Type B pancreatic cell (in vitro differentiated cells): ENCODE results near the gene GNB4. TPM values are rescaled to one million over a fixed set of nuclear protein-coding genes. Genes with fewer than 3 reads are reported as not detected.

ENCODE experiments used
- DNase-seq: peaks from one replicate; pipeline ENCODE4 v3.0.0; 2021; ENCODE audit warnings: mixed read lengths; ENCODE audit not compliant: unreplicated experiment; ENCODE audit errors: extremely low spot score
- H3K27ac Mint-ChIP-seq: 2 replicates; pipeline ENCODE4 v1.8.0; 2021; ENCODE audit warnings: mild to moderate bottlenecking, mixed read lengths
- H3K27me3 Mint-ChIP-seq: 2 replicates; pipeline ENCODE4 v1.8.0; 2021; ENCODE audit warnings: mixed read lengths
- H3K36me3 Mint-ChIP-seq: 2 replicates; pipeline ENCODE4 v1.8.0; 2021; ENCODE audit warnings: mixed read lengths
- H3K4me1 Mint-ChIP-seq: one replicate; pipeline ENCODE4 v1.8.0; 2021; ENCODE audit warnings: mixed read lengths; ENCODE audit not compliant: unreplicated experiment
- H3K4me3 Mint-ChIP-seq: 2 replicates; pipeline ENCODE4 v1.8.0; 2021; ENCODE audit warnings: mild to moderate bottlenecking, mixed read lengths
- H3K9me3 Mint-ChIP-seq: 2 replicates; pipeline ENCODE4 v1.8.0; 2021; ENCODE audit warnings: mixed read lengths
- CTCF ChIP-seq: fragments of 200-600 bp; sonication (generic); conservative IDR thresholded peaks from 2 replicates; pipeline ENCODE4 v1.5.0; 2021; ENCODE audit warnings: antibody characterized with exemption, mild to moderate bottlenecking
- total RNA-seq: library from RNA; stranded (reverse); gene quantifications from 2 replicates; pipeline ENCODE4 v1.2.1, GENCODE V29; 2021; ENCODE audit warnings: low replicate concordance

The GNB4 gene
- total RNA-seq, 1 donor from 2014 or later = 26.8 TPM

- TF ChIP-seq CTCF = no peak
- H3K27ac Mint-ChIP-seq = no peak overlapping the region
- no peak for DNase-seq
- no peaks in the 10 kb centered on the region for H3K9me3 Mint-ChIP-seq
- no peaks in the 10 kb centered on the region for H3K27me3 Mint-ChIP-seq
- no peak overlapping the region for H3K4me3 Mint-ChIP-seq
- peaks cover 18% of the 10 kb centered on the region for H3K36me3 Mint-ChIP-seq
- no peaks in the 10 kb centered on the region for H3K4me1 Mint-ChIP-seq
Observed at GRCh38 chr3:179369621-179370020, 81.6 kb downstream of the GNB4 start.

GRCh38 chr3:179363332-179363731 is 87.9 kb downstream of the GNB4 start:
- no peaks in the 10 kb centered on the region for H3K27me3 Mint-ChIP-seq
- H3K9me3 Mint-ChIP-seq = no peaks in the 10 kb centered on the region
- H3K4me3 Mint-ChIP-seq = no peak overlapping the region
- H3K27ac Mint-ChIP-seq = no peak overlapping the region
- H3K36me3 Mint-ChIP-seq = peaks cover 21% of the 10 kb centered on the region
- DNase-seq = no peak
- no peaks in the 10 kb centered on the region for H3K4me1 Mint-ChIP-seq
- TF ChIP-seq CTCF = no peak

GRCh38 chr3:179355996-179356395 is 95.3 kb downstream of the GNB4 start:
- Mint-ChIP-seq H3K4me3 (no peak overlapping the region), H3K36me3 (peaks cover 36% of the 10 kb centered on the region), H3K27me3 (no peaks in the 10 kb centered on the region), H3K4me1 (peaks cover 3% of the 10 kb centered on the region), H3K9me3 (no peaks in the 10 kb centered on the region), H3K27ac (no peak overlapping the region)
- TF ChIP-seq CTCF = no peak
- no peak for DNase-seq

- Mint-ChIP-seq H3K9me3 (no peaks in the 10 kb centered on the region), H3K27me3 (no peaks in the 10 kb centered on the region), H3K27ac (peak overlapping the region; percentile 99), H3K36me3 (peaks cover 5% of the 10 kb centered on the region), H3K4me3 (peak overlapping the region; percentile 100), H3K4me1 (peaks cover 8% of the 10 kb centered on the region)
- no peak for DNase-seq
- TF ChIP-seq CTCF = no peak
Observed at GRCh38 chr3:179348325-179349013, 102.8 kb downstream of the GNB4 start.

GRCh38 chr3:179347345-179348194 is 103.7 kb downstream of the GNB4 start, which contains the start of gene MFN1:
TSS of gene MFN1 (plus strand) at chr3:179347709. CDS start at chr3:179348852, 1,143 bp downstream.
- Mint-ChIP-seq H3K27ac (peak within 1 kb of the TSS; percentile 99), H3K4me1 (peaks cover 8% of the 10 kb centered on the region), H3K9me3 (no peaks in the 10 kb centered on the region), H3K4me3 (peak within 1 kb of the TSS; percentile 100), H3K27me3 (no peaks in the 10 kb centered on the region), H3K36me3 (peaks cover 3% of the 10 kb centered on the region)
- DNase-seq = peak; percentile 86
- no peak for TF ChIP-seq CTCF

Other genes starting within 250 kb of the GNB4 start
- 2.0 and 2.4 TPM in 2 replicates for gene KCNMB3, start 200.4 kb downstream of the GNB4 start, total RNA-seq
- 24.9 and 33.2 TPM in 2 replicates for gene ZNF639, start 128.4 kb downstream of the GNB4 start, total RNA-seq
- gene MFN1, start 103.8 kb downstream of the GNB4 start, total RNA-seq = 42.3 and 53.3 TPM in 2 replicates
- 53.8 and 69.5 TPM in 2 replicates for gene ACTL6A, start 111.5 kb upstream of the GNB4 start, total RNA-seq
- 38.2 and 47.9 TPM in 2 replicates for gene MRPL47, start 153.2 kb upstream of the GNB4 start, total RNA-seq
- 91.5 and 98.6 TPM in 2 replicates for gene NDUFB5, start 153.3 kb upstream of the GNB4 start, total RNA-seq
- gene USP13, start 201.6 kb upstream of the GNB4 start, total RNA-seq = 5.4 and 18.3 TPM in 2 replicates